ENCODE data around the gene ARHGAP25. TPM values are rescaled to one million over a fixed set of nuclear protein-coding genes. Genes with fewer than 3 reads are reported as not detected.

Gene ARHGAP25
- total and polyA plus RNA-seq, 8 donors, result 1.4 to 8.4 (median 2.0) TPM

GRCh38 chr2:68792751-68793150 is 58.1 kb downstream of the ARHGAP25 start:
- TF ChIP-seq CTCF (IDR thresholded peaks at IDR 0.05), result no peak
- 95 to 99% methylated on average over 4 of the region's 4 CpGs for WGBS, 2 donors
- no peaks in the 10 kb centered on the region for H3K27me3 ChIP-seq
- ATAC-seq, result no peak
- intact Hi-C loops (cut with DNase I), result no loop called here
- no peaks in the 10 kb centered on the region for H3K9me3 ChIP-seq
- no peak for DNase-seq
- H3K4me1 ChIP-seq, result no peaks in the 10 kb centered on the region
- no peak overlapping the region for H3K4me3 ChIP-seq
- H3K36me3 ChIP-seq, result no peaks in the 10 kb centered on the region
- FAIRE-seq, result no peak
- no peak overlapping the region for H3K27ac ChIP-seq

GRCh38 chr2:68796295-68796905 is 61.8 kb downstream of the ARHGAP25 start:
- ATAC-seq (peak in 1 of 4 donors; percentile 32), DNase-seq (no peak), FAIRE-seq (no peak)
- intact Hi-C loops (cut with DNase I), result no loop called here
- Histone ChIP-seq H3K4me3 (no peak overlapping the region), H3K27ac (no peak overlapping the region), H3K27me3 (no peaks in the 10 kb centered on the region), H3K9me3 (no peaks in the 10 kb centered on the region), H3K36me3 (no peaks in the 10 kb centered on the region), H3K4me1 (no peaks in the 10 kb centered on the region)
- 67 to 70% methylated on average over 3 of the region's 3 CpGs for whole genome bisulfite sequencing, 2 donors
- TF ChIP-seq CTCF (IDR thresholded peaks at IDR 0.05), result no peak

- ATAC-seq (peak in 2 of 4 donors; percentile 38 to 42), FAIRE-seq (no peak)
Measured at GRCh38 chr2:68798569-68798968, 64.0 kb downstream of the ARHGAP25 start.

GRCh38 chr2:68799140-68800026 is 64.8 kb downstream of the ARHGAP25 start:
- FAIRE-seq (no peak), ATAC-seq (no peak), DNase-seq (no peak)
- H3K9me3 ChIP-seq, result no peaks in the 10 kb centered on the region
- H3K27me3 ChIP-seq, result no peaks in the 10 kb centered on the region
- no peaks in the 10 kb centered on the region for H3K36me3 ChIP-seq
- H3K27ac ChIP-seq, result no peak overlapping the region
- no peak overlapping the region for H3K4me3 ChIP-seq
- intact Hi-C loops (cut with DNase I), result no loop called here
- 78 to 80% methylated on average over 14 of the region's 14 CpGs for WGBS, 2 donors
- H3K4me1 ChIP-seq, result no peaks in the 10 kb centered on the region
- no peak for TF ChIP-seq CTCF (IDR thresholded peaks at IDR 0.05)

More at GRCh38 chr2:68798569-68798968, 64.0 kb downstream of the ARHGAP25 start:
- no peak overlapping the region for H3K27ac ChIP-seq
- no peak for TF ChIP-seq CTCF (IDR thresholded peaks at IDR 0.05)
- intact Hi-C loops (cut with DNase I), result no loop called here
- no peak overlapping the region for H3K4me3 ChIP-seq
- no peaks in the 10 kb centered on the region for H3K4me1 ChIP-seq
- H3K9me3 ChIP-seq, result no peaks in the 10 kb centered on the region
- no peaks in the 10 kb centered on the region for H3K27me3 ChIP-seq
- no peak for DNase-seq
- no peaks in the 10 kb centered on the region for H3K36me3 ChIP-seq

- no peak overlapping the region for H3K27ac ChIP-seq
- DNase-seq (no peak), ATAC-seq (no peak), FAIRE-seq (no peak)
- WGBS, 2 donors, result 69 to 80% methylated on average over 4 of the region's 4 CpGs
- no peaks in the 10 kb centered on the region for H3K9me3 ChIP-seq
- TF ChIP-seq CTCF (IDR thresholded peaks at IDR 0.05), result no peak
- H3K27me3 ChIP-seq, result no peaks in the 10 kb centered on the region
- intact Hi-C loops (cut with DNase I), result no loop called here
- H3K4me3 ChIP-seq, result no peak overlapping the region
- H3K4me1 ChIP-seq, result no peaks in the 10 kb centered on the region
- no peaks in the 10 kb centered on the region for H3K36me3 ChIP-seq
Measured at GRCh38 chr2:68800027-68800401, 65.4 kb downstream of the ARHGAP25 start.

Data from pancreas (tissue), 10 donors.